Caco-2 (cell line): Measurements from ENCODE around the gene AMOTL2. TPM values are rescaled to one million over a fixed set of nuclear protein-coding genes. Genes with fewer than 3 reads are reported as not detected.

ENCODE experiments used
- BruUV-seq: library from RNA; stranded (reverse); fragments of 400-500 nt; replicated peaks from 2 replicates; lab custom pipeline; 2021; lab: Mats Ljungman, UMichigan
- CTCF ChIA-PET: fragments of 300-600 bp; sonication (Branson Sonifier 250); formaldehyde crosslinking; loops from one replicate; lab custom pipeline; 2022; ENCODE audit warnings: antibody characterized with exemption; lab: Charles Lee
- POLR2A ChIA-PET: fragments of 300-600 bp; sonication (Branson Sonifier 250); formaldehyde crosslinking; loops from one replicate; lab custom pipeline; 2022; ENCODE audit warnings: antibody characterized with exemption; lab: Charles Lee
- DNase-seq, 2 experiments: peaks; one replicate each; pipeline versions ENCODE4 v3.0.0 to v3.0.0-alpha.2; 2020 to 2022
- H3K27me3 ChIP-seq: replicated peaks from 2 replicates; pipeline ENCODE4 v1.6.0; 2011; ENCODE audit warnings: low read length; ENCODE audit not compliant: control insufficient read depth, insufficient read depth
- H3K36me3 ChIP-seq: 2 replicates; pipeline ENCODE4 v1.5.1; 2011; ENCODE audit warnings: low read length; ENCODE audit not compliant: control insufficient read depth, insufficient read depth
- H3K4me1 ChIP-seq: fragments of 250-450 bp; sonication (Bioruptor Pico); 2 replicates; pipeline ENCODE4 v1.5.1; 2020; ENCODE audit warnings: mild to moderate bottlenecking
- H3K4me3 ChIP-seq: 2 replicates; pipeline ENCODE4 v1.5.1; 2011; ENCODE audit warnings: low read depth, mild to moderate bottlenecking, control low read depth, low read length
- H3K9me3 ChIP-seq: fragments of 250-450 bp; sonication (Bioruptor Pico); 2 replicates; pipeline ENCODE4 v1.5.1; 2020; ENCODE audit warnings: mild to moderate bottlenecking, moderate library complexity
- H3K27ac Mint-ChIP-seq: one replicate; pipeline ENCODE4 v1.8.0; 2022; ENCODE audit warnings: mixed read lengths; ENCODE audit not compliant: unreplicated experiment
- H3K27me3 Mint-ChIP-seq: one replicate; pipeline ENCODE4 v1.8.0; 2022; ENCODE audit warnings: mixed read lengths; ENCODE audit not compliant: insufficient read depth, unreplicated experiment
- H3K36me3 Mint-ChIP-seq: one replicate; pipeline ENCODE4 v1.8.0; 2022; ENCODE audit warnings: mild to moderate bottlenecking, mixed read lengths; ENCODE audit not compliant: insufficient read depth, unreplicated experiment
- H3K4me1 Mint-ChIP-seq: one replicate; pipeline ENCODE4 v1.8.0; 2022; ENCODE audit warnings: low read depth, mixed read lengths; ENCODE audit not compliant: unreplicated experiment
- H3K4me3 Mint-ChIP-seq: one replicate; pipeline ENCODE4 v1.8.0; 2022; ENCODE audit warnings: mild to moderate bottlenecking, moderate library complexity, mixed read lengths; ENCODE audit not compliant: unreplicated experiment
- H3K9me3 Mint-ChIP-seq: one replicate; pipeline ENCODE4 v1.8.0; 2022; ENCODE audit warnings: mixed read lengths; ENCODE audit not compliant: unreplicated experiment
- intact Hi-C: fragments of 100-400 bp; cut with micrococcal nuclease; formaldehyde crosslinking; loops from one replicate; pipeline ENCODE4 v1.10.0; 2022; ENCODE audit not compliant: unreplicated experiment
- total RNA-seq: library from RNA; stranded (reverse); gene quantifications from 2 replicates; pipeline ENCODE4 v1.2.3, GENCODE V29; 2022
- TF ChIP-seq, protein P1 (sequence below), 2 experiments: fragments of 200-600 bp in 1 of 2; IDR thresholded peaks; 1 replicate in 1 of 2; 2 replicates in 1 of 2; pipeline versions ENCODE4 v1.5.1 to v1.8.0; 2011 to 2022; ENCODE audit warnings: antibody characterized with exemption in 1 of 2, control low read depth in 1 of 2, inconsistent platforms in 1 of 2, low read depth in 1 of 2, low read length in 1 of 2, mild to moderate bottlenecking in 1 of 2, moderate library complexity in 1 of 2; ENCODE audit not compliant: insufficient read depth in 1 of 2, severe bottlenecking in 1 of 2, unreplicated experiment in 1 of 2

Gene AMOTL2
- total RNA-seq, 1 experiment from 2014 or later: 271 TPM

DNA sequence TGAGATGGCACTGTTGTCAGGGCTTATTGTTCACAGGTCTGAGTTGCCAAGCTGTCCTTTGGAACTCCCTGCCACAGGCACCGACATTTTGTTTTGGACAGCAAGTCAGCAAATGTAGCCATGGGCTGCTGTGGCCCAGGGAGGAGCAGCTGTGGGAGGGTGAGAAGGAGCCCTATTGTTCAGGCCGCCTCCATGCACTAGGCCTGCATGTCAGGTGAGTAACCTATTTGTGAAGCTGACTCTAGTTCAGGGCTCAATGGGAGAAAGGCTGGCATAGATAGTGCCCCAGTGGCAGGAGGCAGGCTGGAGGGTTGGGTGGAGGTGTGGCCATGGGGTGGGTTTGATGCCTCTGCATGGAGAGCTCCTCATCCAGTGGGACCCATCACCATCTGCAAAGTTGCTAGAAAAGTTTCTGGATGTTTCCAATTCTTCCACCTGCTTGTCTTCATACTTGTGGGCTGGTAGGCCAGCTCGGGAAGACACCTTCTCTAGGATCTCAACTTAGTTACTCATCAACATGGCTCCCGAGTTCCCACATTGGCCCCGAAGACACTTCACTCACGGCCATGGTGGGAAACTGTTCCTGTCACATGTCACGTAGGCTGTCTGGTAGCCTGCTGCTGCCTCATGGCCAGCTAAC, 19.5 kb downstream of the AMOTL2 start:
- TF ChIP-seq, protein P1, sequence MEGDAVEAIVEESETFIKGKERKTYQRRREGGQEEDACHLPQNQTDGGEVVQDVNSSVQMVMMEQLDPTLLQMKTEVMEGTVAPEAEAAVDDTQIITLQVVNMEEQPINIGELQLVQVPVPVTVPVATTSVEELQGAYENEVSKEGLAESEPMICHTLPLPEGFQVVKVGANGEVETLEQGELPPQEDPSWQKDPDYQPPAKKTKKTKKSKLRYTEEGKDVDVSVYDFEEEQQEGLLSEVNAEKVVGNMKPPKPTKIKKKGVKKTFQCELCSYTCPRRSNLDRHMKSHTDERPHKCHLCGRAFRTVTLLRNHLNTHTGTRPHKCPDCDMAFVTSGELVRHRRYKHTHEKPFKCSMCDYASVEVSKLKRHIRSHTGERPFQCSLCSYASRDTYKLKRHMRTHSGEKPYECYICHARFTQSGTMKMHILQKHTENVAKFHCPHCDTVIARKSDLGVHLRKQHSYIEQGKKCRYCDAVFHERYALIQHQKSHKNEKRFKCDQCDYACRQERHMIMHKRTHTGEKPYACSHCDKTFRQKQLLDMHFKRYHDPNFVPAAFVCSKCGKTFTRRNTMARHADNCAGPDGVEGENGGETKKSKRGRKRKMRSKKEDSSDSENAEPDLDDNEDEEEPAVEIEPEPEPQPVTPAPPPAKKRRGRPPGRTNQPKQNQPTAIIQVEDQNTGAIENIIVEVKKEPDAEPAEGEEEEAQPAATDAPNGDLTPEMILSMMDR (IDR thresholded peaks at IDR 0.05; ENCODE audit: insufficient read depth in 1 of 2, low read depth in 1 of 2, low read length in 1 of 2, severe bottlenecking in 1 of 2, unreplicated experiment in 1 of 2): no peak
- H3K36me3 Mint-ChIP-seq: peaks cover 100% of the 10 kb centered on the region
- H3K27me3 Mint-ChIP-seq: no peaks in the 10 kb centered on the region
- ChIA-PET CTCF (interaction anchor here (0.9 to 1.3 kb wide), 4 partner anchors 16 to 119 kb away, joined by 3 to 5 read pairs (median 4); partner anchors contain the start of gene AMOTL2), POLR2A (interaction anchor here (0.6 to 4.5 kb wide), 6 partner anchors 10 to 119 kb away, joined by 3 to 24 read pairs (median 6); no protein-coding TSS in a partner anchor)
- Histone ChIP-seq H3K36me3 (peaks cover 14% of the 10 kb centered on the region), H3K27me3 (no peaks in the 10 kb centered on the region), H3K4me3 (no peak overlapping the region), H3K4me1 (peaks cover 100% of the 10 kb centered on the region), H3K9me3 (no peaks in the 10 kb centered on the region)
- no TSS peak for BruUV-seq
- intact Hi-C loops: no loop called here
- H3K4me1 Mint-ChIP-seq: peaks cover 88% of the 10 kb centered on the region
- H3K27ac Mint-ChIP-seq: peak overlapping the region; percentile 65
- no peaks in the 10 kb centered on the region for H3K9me3 Mint-ChIP-seq
- peak; percentile 44 to 50 for DNase-seq
- peak overlapping the region; percentile 55 for H3K4me3 Mint-ChIP-seq

GRCh38 chr3:134353831-134354611, 20.2 kb downstream of the AMOTL2 start:
- Mint-ChIP-seq H3K36me3 (peaks cover 100% of the 10 kb centered on the region), H3K27ac (peak overlapping the region; percentile 65), H3K4me1 (peaks cover 92% of the 10 kb centered on the region), H3K27me3 (no peaks in the 10 kb centered on the region), H3K9me3 (no peaks in the 10 kb centered on the region), H3K4me3 (peak overlapping the region; percentile 5)
- Histone ChIP-seq H3K27me3 (no peaks in the 10 kb centered on the region), H3K9me3 (no peaks in the 10 kb centered on the region), H3K4me1 (peaks cover 97% of the 10 kb centered on the region), H3K4me3 (no peak overlapping the region), H3K36me3 (peaks cover 9% of the 10 kb centered on the region; the same call in 1 of the 2 replicates)
- no TSS peak for BruUV-seq
- peak; percentile 68 to 79 for DNase-seq
- intact Hi-C loops: loop anchor here (2.0 kb wide), 2 partner anchors 21 to 121 kb away; partner anchors contain the start of gene AMOTL2
- TF ChIP-seq, protein P1 (IDR thresholded peaks at IDR 0.05; ENCODE audit: insufficient read depth in 1 of 2, low read depth in 1 of 2, low read length in 1 of 2, severe bottlenecking in 1 of 2, unreplicated experiment in 1 of 2): no peak
- ChIA-PET CTCF (interaction anchor here (0.7 to 1.3 kb wide), 5 partner anchors 14 to 120 kb away, joined by 3 to 5 read pairs (median 3); partner anchors contain the start of gene AMOTL2), POLR2A (interaction anchor here (1.0 to 4.5 kb wide), 4 partner anchors 11 to 22 kb away, joined by 4 to 24 read pairs (median 8); no protein-coding TSS in a partner anchor)
